Measurements from ENCODE around the gene OR52N4.
"Not testable (repeated sequence)": the region's sequence is repeated elsewhere in the genome, so short reads cannot be mapped to it uniquely, and the experiment has no call there.

Gene OR52N4

GRCh38 chr11:5753943-5754342, at the start of gene OR52N4:
Gene OR52N4 (plus strand): TSS chr11:5754243. CDS start chr11:5754741, 498 bp downstream.
- no peak for DNase-seq

GRCh38 chr11:5705688-5706087, 48.4 kb upstream of the OR52N4 start:
- DNase-seq: no peak

DNA sequence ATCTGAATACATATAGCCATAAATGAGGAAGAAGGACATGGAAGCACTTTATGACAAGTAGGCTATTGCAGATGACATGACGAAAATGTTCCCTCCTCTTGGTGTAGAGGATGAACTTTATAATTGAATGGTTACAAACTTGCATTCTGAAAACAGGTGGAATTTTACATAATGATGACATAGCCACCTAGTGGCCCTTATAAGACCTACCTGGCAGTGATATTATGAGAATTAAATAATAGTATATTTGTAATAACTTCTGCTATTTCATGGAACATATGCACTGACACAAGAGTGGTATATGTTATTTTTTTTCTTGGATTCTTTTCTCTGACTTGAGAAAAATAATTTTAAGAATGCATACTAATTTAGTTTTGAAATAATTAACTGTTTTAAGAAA, 41.5 kb upstream of the OR52N4 start:
- DNase-seq: no peak

DNA sequence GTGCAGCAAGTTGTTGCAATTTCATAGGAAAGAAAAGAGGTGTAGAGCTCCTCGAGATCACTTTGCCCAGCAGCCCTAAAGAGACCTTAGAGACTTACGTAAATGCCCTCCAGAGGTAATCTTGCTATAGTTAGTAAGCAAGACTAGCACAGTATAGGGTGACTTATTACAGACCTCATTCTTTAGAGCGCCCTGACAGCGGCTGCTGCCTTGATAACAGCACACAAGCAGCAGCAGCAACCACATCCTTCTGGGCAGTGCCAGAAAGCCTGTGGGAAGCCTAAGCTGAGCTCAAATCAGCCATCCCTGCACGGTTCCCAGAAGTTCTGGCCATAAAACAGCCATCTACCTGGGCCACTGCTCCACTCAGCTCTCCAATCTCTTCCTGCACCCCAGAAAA, 40.3 kb upstream of the OR52N4 start:
- no peak for DNase-seq

DNA sequence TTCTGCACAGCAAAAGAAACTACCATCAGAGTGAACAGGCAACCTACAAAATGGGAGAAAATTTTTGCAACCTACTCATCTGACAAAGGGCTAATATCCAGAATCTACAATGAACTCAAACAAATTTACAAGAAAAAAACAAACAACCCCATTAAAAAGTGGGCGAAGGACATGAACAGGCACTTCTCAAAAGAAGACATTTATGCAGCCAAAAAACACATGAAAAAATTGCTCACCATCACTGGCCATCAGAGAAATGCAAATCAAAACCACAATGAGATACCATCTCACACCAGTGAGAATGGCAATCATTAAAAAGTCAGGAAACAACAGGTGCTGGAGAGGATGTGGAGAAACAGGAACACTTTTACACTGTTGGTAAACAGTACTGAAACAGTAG, 37.5 kb upstream of the OR52N4 start:
- not testable (repeated sequence) for DNase-seq

GRCh38 chr11:5719703-5720495, 34.1 kb upstream of the OR52N4 start:
- no peak for DNase-seq

DNA sequence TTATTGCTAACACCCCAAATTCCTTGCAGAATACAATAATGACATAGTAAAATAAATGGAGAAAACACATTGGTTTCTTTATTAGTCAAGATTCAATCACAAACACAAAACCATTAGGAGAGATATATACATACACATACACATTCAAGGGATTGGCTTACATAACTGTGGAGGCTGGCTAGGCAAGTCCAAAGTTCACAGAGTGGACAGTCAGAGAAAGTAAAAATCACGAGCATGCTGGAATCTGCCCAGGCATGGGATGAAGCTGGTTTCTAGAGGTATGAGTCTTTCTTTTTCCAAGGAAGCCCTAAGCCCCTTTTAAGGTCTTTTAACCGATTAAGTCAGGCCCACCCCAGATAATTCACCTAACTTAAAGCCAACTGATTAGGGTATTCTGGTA, 31.4 kb upstream of the OR52N4 start:
- DNase-seq: no peak

- DNase-seq: no peak
Measured at GRCh38 chr11:5726351-5726750, 27.7 kb upstream of the OR52N4 start.

GRCh38 chr11:5727691-5728090, 26.4 kb upstream of the OR52N4 start:
- no peak for DNase-seq

DNA sequence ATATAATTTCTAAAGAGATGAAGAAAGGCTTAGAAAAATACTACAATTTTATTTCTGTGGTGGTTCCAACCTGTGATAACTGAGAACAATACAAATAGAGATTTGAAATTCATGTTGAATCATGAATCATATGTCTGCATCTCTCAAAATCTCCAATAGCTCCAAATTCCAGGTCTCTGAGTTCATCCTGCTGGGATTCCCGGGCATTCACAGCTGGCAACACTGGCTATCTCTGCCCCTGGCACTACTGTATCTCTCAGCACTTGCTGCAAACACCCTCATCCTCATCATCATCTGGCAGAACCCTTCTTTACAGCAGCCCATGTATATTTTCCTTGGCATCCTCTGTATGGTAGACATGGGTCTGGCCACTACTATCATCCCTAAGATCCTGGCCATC, 17.6 kb upstream of the OR52N4 start, which contains the start of gene OR56B1:
OR56B1 (plus strand) TSS at position 53 of the 400 bp plus-strand sequence; CDS start at position 122, 69 bp downstream.
- no peak for DNase-seq

DNA sequence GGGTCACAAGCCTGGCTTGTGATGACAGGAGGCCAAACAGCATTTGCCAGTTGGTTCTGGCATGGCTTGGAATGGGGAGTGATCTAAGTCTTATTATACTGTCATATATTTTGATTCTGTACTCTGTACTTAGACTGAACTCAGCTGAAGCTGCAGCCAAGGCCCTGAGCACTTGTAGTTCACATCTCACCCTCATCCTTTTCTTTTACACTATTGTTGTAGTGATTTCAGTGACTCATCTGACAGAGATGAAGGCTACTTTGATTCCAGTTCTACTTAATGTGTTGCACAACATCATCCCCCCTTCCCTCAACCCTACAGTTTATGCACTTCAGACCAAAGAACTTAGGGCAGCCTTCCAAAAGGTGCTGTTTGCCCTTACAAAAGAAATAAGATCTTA, 17.0 kb upstream of the OR52N4 start:
- DNase-seq: no peak

GRCh38 chr11:5737670-5738392, 16.2 kb upstream of the OR52N4 start:
- no peak for DNase-seq

DNA sequence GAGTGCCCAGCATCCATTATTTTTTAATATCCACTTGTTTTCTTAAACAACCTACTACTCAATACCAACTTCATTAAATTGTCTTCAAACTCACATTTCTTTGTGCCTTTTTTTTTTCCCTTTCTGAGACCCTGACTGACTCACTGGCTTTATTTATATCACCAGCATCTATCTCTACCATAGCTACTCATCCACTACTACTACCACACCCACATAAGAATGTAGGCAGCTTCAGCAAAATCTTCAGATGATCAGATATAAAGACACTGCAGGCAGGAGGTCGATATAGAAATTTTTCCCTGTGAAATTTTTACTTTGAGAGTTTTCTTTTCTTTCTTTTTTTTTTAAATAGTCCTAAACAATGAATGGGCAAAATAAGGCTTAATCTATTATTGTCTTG, 15.6 kb upstream of the OR52N4 start:
- DNase-seq: no peak

- DNase-seq: no peak
Measured at GRCh38 chr11:5746614-5747013, 7.4 kb upstream of the OR52N4 start.

DNA sequence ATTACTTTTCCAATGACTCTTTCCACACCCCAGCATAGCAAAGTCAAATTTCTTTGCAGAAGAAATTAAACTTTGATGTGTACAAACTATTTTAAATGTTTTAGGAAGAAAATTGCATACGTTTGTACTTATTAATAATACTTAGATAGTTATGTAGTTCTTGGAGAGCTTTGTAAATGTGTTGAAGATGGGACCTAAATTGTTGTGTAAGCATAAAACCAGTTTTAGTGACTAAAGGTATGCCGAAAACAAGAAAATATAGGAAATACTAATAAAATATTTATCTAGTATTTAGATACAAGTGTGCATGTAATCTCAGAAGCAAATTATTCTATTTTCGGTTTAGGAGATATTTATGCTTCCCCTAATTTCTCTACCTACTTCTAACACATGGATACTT, 4.2 kb upstream of the OR52N4 start:
- no peak for DNase-seq

- no peak for DNase-seq
Measured at GRCh38 chr11:5767056-5767455, 13.0 kb downstream of the OR52N4 start.

- no peak for DNase-seq
Measured at GRCh38 chr11:5783255-5783654, 29.2 kb downstream of the OR52N4 start, which contains the start of gene OR52N5. Gene OR52N5 (minus strand): TSS chr11:5783355. CDS start chr11:5778634, 4,721 bp downstream.

DNA sequence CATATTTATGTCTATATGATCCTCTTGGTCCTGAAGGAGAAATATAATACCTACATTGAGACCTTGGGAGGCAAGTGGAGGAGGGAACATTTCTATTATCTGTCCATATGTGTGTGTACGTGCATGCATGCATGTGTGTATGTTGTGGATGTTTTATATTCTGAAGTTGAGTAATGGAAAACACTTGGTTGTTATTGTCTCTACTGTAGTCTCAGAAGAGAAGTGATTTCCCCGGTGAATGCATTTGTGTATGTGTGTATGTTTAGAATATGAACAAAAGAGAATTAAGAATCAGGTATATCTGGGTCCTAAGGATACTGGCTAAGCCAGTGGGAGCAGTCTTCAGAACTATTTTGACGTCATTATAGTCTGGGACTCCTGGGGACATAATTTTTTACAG, 37.1 kb downstream of the OR52N4 start, which contains the start of gene OR52N1:
OR52N1 (minus strand) TSS at position 101 of the 400 bp plus-strand sequence. CDS start 2,449 bp downstream, outside the sequence.
- DNase-seq: no peak

- no peak for DNase-seq
Measured at GRCh38 chr11:5796541-5796940, 42.5 kb downstream of the OR52N4 start.

- no peak for DNase-seq
Measured at GRCh38 chr11:5803982-5804381, 49.9 kb downstream of the OR52N4 start.
